HG03103 (cell line): ENCODE measurements around the gene PTPRD.

Source experiments
- ATAC-seq: cut with Tn5 transposase; IDR thresholded peaks from one replicate; pipeline ENCODE4 v1.9.1; 2021; ENCODE audit warnings: low read depth; ENCODE audit not compliant: unreplicated experiment

Gene PTPRD

GRCh38 chr9:10062629-10063395 is 550.0 kb downstream of the PTPRD start:
- ATAC-seq, result no peak

GRCh38 chr9:10059044-10059443 is 553.8 kb downstream of the PTPRD start:
- no peak for ATAC-seq

GRCh38 chr9:10055886-10056395 is 556.9 kb downstream of the PTPRD start:
- no peak for ATAC-seq

GRCh38 chr9:10054456-10054855 is 558.3 kb downstream of the PTPRD start:
- ATAC-seq, result no peak

DNA sequence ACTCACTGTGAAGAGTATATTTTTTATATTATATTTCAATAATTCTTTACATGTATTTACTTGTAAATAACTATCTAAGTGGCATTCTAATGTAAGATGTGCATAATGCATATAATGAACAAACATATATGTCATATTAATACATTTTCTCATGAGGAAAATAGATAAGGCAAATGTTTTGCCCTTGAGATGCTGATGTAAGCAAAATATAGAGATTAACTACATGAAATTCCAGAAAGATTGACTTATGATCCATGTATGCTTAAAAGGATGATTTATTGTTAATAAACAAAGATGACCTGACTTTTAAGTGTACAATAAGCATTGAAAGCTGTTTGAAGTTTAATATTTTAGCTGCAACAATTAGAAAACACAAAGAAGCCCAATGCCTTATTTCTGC is 559.9 kb downstream of the PTPRD start:
- no peak for ATAC-seq

- no peak for ATAC-seq
Observed at GRCh38 chr9:10052181-10052580, 560.6 kb downstream of the PTPRD start.

DNA sequence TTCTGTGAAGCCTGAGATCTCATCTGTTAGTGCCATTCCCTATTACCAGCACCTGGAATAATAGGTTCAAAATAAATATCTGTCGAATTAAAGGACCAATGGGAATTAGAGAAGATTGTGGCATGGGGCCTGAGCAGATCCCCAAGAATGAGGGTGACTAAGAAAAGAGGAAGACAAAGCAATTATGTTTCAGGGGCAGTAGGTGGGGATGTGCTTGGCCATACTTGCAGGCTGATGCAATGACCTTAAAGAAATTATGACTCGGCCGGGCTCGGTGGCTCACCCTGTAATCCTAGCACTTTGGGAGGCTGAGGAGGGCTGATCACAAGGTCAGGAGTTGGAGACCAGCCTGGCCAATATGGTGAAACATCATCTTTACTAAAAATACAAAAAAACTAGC is 562.8 kb downstream of the PTPRD start:
- ATAC-seq, result no peak

GRCh38 chr9:10048994-10049393 is 563.8 kb downstream of the PTPRD start:
- no peak for ATAC-seq

GRCh38 chr9:10045598-10045997 is 567.2 kb downstream of the PTPRD start:
- no peak for ATAC-seq

DNA sequence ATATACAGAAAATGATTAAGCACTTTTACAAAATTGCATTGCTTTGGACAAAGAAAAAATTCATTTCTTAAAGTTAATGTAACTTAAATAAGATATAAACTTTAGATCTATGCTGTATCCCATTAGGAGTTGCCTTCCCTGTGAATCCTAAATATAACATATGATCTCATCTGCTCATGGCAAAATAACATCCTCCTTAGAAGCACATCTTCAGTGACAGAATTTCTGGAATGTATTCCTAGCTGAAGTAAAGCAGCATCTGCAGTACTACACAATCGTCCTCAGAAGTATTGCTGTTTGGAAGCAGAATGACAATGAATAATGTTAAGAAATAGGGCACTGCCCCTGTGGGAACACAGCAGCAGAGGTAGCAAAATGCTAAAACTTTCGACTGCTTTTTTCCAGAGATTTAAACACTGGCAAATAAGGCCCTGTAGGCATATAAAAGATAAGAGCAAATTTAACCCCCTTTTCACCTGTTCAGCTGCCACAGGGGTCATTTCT is 571.0 kb downstream of the PTPRD start:
- no peak for ATAC-seq

- no peak for ATAC-seq
Observed at GRCh38 chr9:10036095-10036494, 576.7 kb downstream of the PTPRD start.

DNA sequence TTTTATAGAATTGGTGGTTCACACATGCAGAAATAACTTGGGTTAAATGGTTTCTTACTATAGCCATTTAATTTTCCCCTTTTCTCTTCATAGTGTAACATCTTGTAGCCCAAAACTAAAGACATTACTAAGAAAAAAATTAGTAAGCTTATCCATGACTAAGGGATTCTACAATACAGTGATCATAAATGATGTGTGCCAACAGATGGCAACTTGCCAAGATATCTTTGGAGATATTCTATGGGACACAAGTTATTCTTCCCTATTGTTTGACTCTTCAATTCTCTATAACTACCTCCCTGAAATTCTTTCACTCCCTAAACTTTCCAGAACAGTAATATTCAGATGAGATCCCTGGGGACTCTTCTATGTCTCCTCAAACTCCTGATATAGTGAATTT is 580.6 kb downstream of the PTPRD start:
- ATAC-seq, result no peak

DNA sequence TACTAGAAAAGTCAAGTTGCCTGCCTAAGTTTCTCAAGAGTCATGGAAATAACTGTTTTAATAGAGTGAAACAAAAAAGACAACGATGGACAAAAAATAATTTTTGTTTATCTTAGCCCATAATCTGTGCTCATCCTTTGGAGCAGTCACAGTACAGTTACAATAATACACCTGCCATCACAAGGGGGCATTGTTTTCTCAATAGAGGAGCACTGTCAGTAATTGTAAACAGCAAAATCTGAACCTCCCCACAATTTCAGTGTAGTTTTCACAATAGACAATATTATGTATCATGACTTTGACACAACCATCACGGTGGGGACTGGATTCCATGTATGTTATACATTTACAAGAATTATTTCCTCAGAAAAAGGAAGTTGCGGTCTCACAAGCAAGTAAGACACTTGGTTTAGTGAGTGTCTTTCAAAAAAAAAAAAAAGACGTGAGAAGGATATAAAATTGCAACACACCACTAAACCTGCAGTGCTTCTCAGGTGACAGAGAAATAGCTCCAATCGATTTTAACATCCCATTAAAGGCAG is 586.3 kb downstream of the PTPRD start:
- ATAC-seq, result no peak

DNA sequence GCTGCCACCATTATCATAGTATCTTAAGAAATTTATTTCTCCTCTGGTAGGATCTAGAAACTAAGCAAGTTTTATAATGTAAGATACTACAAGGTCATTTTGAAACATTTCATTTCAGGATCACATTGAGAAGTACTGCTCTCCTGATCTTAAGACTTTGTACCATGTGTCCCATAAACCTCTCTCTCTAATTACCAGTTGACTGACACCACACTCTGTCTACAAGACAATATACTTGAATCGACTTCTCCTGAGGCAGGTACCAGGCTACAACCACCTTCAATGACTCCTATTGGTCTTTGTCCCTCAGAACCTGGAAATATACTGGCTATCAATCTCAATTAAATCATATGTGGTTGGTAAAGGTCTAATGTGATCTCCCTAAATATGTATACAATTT is 597.0 kb downstream of the PTPRD start:
- ATAC-seq, result no peak

DNA sequence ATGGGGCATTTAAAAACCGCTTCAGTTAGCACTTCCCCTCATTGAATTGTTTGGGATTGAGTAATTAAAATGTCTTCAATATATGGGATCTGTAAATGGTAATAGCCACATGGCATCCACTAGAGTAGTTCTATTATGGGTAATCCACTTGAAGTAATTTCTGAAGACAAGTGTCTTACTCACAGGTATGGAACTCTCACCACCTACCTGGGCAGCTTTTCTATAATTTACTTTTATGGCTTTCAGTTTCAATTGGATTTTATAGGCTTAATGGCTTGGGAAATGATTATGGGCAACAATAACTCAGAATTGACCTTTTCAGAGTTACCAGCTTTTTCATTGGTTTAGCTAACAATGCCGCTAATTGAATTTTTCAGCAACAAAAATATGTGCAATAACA is 597.9 kb downstream of the PTPRD start:
- ATAC-seq, result no peak

- ATAC-seq, result no peak
Observed at GRCh38 chr9:10009401-10009800, 603.4 kb downstream of the PTPRD start.

DNA sequence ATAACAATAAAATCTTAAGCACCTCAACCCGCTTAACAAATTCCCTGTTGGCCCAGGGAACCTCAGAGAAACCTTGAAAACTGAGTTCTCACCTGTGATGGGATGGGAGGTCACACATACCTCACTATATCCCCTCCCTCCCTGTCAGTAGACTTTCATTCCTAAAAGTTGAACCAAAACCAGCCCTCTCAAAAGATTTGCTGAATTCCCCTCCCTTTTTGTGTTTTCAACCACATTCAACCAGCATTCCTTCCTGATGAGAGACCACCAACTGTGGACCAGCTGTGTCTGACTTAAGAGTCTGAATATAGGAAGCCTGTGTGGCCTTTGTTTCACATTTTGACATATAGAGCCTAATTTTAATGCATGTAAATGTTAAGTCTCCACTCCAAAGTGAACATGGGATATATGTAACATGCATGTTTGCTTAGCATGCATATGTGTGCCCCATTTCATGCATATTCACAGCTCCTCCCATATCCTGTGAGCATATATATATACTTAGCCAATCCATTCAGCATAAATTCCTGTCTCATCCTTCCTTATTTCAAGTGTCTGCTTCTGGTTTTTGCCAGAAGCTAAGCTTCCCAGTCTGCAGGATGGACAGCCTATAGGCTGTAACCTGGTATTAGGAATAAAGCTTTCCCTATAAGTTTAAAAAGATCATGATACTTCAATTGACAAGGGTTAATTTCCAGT is 604.6 kb downstream of the PTPRD start:
- ATAC-seq, result no peak

DNA sequence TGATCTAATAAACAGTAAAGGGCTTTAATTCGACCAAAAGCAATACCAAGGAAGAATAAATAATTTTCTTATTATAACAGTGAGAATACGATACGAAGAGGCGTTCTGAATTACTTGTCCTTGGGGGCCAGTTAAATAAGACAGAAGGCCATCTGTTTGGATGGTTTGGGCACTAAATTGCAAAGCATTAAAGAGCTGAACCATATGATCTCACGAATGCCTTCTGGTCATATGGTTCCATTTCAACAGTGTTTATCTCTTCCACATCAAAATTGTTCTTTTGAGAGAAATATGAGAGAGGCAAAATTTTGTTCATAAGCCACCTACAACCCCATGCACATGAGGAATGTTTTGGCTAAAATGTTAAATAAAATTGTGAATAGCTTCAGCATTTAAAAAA is 605.4 kb downstream of the PTPRD start:
- ATAC-seq, result no peak

DNA sequence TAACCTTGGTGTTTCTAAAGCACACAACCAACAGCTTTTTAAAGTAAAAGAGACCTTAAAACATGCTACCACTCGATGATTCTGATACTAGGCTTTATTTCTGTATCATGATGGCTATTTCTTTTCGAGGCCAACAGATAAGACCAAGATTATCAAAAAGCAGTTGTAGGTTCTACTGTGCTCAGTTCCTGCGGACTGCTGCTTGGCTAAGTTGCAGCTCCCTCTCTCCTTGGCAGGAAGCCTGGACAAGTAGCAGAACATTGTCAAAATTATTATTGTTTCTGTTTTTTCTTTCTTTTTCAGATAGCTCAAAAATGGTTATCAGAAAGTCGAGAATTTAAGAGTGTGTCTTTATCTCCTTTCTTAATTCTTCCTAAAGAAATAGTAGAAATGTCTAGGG is 607.6 kb downstream of the PTPRD start:
- ATAC-seq, result no peak

- ATAC-seq, result no peak
Observed at GRCh38 chr9:10003047-10003446, 609.8 kb downstream of the PTPRD start.

- ATAC-seq, result no peak
Observed at GRCh38 chr9:10000669-10001068, 612.1 kb downstream of the PTPRD start.
